GM21515 (cell line): ENCODE measurements around the gene ABCA3.
"Not testable (repeated sequence)": the region's sequence is repeated elsewhere in the genome, so short reads cannot be mapped to it uniquely, and the experiment has no call there.

Source experiments
- ATAC-seq: cut with Tn5 transposase; IDR thresholded peaks from one replicate; pipeline ENCODE4 v1.9.1; 2021; ENCODE audit not compliant: unreplicated experiment

The ABCA3 gene

DNA sequence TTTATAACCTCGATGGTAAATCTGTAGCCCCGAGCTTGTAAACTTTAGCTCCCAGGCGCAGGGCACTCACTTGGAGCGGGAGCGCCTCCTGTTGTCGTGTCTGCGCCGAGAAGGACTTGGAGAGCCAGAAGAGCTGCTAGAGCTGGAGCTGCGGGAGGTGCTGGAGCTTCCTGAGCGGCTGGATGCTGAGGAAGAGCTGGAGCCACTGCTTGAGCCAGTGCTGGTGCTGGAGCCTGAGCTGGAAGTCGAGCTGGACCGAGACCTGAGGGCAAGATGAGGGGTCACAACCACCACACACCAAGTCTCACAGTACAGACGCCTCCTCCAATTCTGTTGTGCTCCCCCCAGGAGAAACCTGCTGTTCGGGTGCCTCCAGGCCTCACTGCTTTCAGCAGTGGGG is 77.5 kb downstream of the ABCA3 start:
- ATAC-seq = not testable (repeated sequence)

DNA sequence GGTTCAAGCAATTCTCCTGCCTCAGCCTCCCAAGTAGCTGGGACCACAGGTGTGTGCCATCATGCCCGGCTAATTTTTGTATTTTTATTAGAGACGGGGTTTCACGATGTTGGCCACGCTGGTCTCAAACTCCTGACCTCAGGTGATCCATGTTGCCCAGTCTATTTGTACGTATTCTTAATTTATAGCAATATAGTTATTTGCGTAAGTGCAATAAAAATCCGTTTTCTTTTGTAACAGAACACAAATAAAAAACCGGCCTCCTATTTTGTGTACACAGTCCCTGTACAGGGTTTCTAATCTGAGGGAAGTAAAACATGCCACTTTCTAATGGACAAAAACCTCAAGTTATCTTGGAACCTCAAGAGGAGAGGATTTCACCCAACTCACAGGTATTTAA is 80.3 kb downstream of the ABCA3 start:
- ATAC-seq = no peak

GRCh38 chr16:2258530-2258929 is 82.0 kb downstream of the ABCA3 start:
- not testable (repeated sequence) for ATAC-seq

GRCh38 chr16:2257726-2258125 is 82.8 kb downstream of the ABCA3 start:
- ATAC-seq = no peak

DNA sequence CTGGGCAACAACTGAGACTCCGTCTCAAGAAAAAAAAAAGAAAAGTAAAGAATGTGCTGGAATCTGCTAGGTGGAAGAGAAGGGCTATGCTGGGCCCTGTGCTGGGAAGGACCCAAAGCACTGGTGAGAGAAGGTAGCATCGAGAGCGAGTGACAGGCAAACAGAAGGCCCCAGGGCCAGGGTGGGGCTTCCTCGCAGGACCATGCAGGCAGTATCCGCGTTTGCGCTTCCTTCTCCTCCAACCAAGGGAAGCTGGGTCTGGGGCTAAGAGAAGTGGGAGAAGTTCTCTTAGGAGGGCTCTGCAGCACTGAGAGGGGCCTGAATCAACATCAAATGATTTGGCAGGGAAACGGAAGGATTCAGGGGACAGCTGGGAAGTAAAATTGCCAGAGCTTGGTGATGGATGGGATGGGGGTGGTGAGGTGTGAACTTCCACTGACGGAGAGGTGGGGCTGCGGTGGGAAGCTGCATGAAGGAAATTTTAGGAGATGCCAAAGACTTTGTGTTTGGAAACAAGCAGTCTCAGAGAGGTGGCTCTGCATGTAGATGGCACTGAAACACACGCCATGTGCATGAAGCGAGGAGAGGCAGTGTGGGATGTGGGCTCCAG is 83.9 kb downstream of the ABCA3 start:
- ATAC-seq = no peak

GRCh38 chr16:2253293-2253692 is 87.2 kb downstream of the ABCA3 start:
- ATAC-seq = no peak

DNA sequence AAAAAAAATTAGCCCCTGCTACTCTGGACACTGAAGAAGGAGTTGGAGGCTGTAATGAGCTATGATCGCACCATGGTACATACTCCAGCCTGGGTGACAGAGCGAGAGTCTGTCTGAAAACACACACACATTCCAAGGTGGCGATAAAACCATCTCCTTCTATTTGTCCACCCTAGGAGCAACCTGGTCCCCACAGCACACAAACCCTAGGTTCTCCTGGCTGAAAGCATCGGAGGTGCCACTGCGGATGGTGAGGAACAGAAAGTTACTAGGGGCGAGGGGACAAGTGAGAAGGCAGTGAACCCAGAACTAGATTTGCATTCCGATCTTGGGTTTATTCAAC is 87.8 kb downstream of the ABCA3 start:
- ATAC-seq = no peak

DNA sequence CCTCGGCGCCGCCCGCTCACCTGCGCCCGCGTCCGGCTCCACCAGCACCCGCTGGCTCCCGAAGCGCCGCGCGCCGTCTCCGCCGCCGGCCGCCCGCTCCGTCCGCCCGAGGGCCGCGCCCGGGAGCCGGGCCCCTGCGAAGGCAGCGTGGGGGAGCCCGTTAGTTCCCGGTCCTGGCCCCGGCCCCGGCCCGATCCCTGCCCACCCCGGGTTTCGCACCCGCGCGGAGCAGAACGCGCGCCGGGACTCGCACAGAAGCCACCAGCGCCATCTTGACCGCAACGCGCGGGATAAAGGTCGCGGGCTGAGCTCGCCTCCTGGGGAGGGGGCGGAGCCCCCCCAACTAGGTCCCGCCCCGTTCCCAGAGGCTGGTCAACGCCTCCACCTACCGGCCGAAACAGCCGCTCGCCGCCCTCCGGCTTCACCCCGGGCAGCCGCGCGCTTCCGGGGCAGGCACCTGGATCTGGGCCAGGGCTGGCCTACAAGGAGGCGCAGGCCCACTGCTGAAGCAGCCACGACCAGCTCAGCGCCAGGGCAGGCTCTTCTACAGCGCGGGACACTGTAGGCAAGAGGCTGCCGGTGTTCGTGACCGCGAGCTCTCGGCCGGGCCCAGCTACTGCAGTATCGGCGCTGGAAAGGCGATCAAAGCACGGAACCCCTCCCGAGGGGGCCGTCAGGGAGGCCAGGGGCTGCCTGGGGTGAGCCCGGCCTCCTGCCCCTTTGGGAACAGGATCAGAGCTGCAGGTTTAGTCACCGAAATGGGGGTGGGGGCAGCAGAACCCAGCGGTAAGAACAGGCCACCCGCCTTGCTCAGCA is 89.0 kb downstream of the ABCA3 start, which contains the start of gene ECI1:
ECI1 (minus strand) TSS at position 292 of the 816 bp plus-strand sequence; CDS start at position 271, 21 bp downstream.
- peak; percentile 79 for ATAC-seq

DNA sequence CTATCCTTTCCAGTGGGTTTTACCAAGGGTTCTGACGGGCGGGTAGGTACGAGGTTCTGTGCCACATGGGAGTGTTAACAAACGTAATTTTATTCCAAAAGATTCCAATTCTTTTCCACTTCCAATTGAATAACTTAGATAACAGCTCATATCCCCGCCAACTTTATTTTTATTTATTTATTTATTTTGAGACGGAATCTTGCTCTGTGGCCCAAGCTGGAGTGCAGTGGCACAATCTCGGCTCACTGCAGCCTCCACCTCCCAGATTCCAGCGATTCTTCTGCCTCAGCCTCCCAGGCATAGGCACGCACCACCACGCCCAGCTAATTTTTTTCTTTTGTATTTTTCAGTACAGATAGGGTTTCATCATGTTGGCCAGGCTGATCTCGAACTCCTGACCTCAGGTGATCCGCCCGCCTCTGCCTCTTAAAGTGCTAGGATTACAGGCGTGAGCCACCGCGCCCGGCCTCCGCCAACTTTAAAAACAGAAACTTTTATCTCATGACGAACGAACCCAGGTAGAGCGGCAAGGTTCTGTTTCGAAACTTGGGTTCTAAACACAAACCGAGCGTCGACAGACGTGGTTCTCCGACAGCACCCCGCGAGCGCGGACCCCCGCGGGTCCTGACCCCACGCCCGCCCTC is 89.8 kb downstream of the ABCA3 start:
- no peak for ATAC-seq

- no peak for ATAC-seq
These were observed 94.1 kb downstream of the ABCA3 start for GRCh38 chr16:2246301-2246885.

GRCh38 chr16:2244926-2245795 is 95.4 kb downstream of the ABCA3 start:
- ATAC-seq = no peak

GRCh38 chr16:2244301-2244700 is 96.2 kb downstream of the ABCA3 start:
- ATAC-seq = no peak

GRCh38 chr16:2243781-2244180 is 96.7 kb downstream of the ABCA3 start:
- ATAC-seq = no peak

GRCh38 chr16:2243031-2243528 is 97.4 kb downstream of the ABCA3 start:
- ATAC-seq = no peak

GRCh38 chr16:2242598-2242997 is 97.9 kb downstream of the ABCA3 start:
- ATAC-seq = no peak

- ATAC-seq = not testable (repeated sequence)
These were observed 100.2 kb downstream of the ABCA3 start for GRCh38 chr16:2240331-2240730.

GRCh38 chr16:2238838-2239675 is 101.5 kb downstream of the ABCA3 start:
- no peak for ATAC-seq

DNA sequence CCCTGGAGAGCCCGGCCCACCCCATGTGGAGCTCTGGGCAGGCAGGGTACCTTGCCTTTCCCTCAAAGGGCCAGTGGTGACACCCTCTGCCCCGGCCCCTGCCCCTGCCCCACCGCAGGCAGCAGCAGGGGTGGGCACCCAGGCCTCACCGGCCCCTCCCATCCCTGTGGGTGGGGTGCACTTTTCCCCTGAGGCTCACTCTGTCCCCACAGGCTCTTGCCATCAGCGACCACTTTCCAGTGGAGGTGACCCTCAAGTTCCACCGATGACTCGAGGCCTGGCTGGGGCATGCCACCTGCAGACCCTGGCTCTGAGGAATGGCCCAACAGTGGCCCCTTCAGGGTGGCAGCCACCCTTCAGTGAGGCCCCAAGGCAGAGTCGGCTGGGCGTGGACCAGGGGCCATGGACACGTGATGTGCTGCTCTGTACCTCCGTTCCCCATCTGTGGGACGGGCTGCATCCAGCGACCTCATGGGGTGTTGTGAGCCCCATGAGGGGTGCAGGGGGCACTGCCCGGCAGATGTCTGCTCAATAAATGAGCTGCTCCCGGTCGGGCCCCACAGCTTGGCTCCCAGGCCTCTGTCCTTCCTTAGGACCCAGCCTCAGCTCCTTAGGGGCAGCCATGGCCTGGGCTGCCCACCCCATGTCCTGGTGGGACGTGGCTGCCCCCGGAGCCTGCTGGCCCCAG is 102.2 kb downstream of the ABCA3 start:
- no peak for ATAC-seq

DNA sequence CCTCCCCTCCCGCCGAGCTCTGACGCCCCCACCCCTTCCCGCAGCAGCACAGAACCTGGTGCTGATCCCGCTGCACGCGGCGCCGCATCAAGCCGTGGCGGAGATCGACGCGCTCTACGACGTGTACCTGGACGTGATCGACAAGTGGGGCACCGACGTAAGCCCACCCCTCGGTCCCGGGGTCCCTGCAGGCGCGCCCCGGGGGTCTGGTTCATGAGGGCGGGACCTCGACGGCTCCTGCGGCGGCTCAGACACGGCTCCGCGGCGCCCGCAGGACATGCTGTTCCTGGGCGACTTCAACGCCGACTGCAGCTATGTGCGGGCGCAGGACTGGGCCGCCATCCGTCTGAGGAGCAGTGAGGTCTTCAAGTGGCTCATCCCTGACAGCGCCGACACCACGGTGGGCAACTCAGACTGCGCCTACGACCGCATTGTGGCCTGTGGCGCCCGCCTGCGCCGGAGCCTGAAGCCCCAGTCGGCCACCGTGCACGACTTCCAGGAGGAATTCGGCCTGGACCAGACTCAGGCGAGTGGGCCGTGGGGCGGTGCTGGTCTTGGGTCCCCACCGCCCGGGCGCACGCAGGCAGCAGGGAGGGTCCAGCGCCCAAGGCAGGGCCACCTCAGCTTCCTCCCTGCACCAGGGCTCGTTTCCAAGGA is 102.9 kb downstream of the ABCA3 start:
- ATAC-seq = no peak
